ENCODE measurements around the gene CKAP4.

Gene CKAP4

DNA sequence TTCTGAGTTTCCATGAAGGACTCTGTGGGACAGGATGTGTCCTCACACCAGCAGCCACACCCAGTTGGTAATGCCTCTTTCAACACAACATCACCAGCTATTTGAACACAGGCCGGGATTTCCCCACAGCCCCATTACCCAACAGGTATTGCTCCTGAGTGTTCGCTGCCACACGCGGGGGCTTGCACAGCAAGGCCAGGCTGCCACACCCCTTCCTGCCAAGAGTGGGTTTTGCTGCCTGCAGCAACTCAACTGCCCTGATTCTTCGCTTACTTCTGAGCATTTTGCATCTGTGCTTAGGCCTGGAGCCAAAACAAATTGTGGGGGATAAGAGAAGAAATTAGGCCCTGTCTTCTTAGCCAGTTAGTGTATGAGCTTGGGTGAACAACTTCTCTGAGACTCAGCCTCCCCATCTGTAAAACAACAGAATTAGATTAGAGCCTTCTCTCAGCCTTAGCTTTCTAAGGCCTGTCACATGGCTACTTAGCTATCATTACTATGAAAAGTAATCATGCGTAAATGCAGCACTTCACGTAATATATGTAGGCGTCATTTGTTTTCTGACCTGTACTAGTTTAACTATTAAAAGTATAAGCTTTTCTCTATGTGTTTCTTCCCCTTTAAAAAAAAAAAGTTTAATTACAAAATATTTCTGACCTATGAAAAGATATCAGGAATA lies 20.0 kb downstream of the CKAP4 start:
- DNase-seq (ENCODE audit: low spot score in 2 of 2) (peak in 1 of 2 donors; percentile 35), ATAC-seq (replicated peaks; ENCODE audit: extremely low read depth, poor library complexity, severe bottlenecking) (peak; percentile 52)
- no peak overlapping the region for H3K4me3 Mint-ChIP-seq
- no peaks in the 10 kb centered on the region for H3K36me3 Mint-ChIP-seq (ENCODE audit: insufficient read depth)
- peaks cover 12% of the 10 kb centered on the region for H3K4me1 Mint-ChIP-seq
- H3K9me3 Mint-ChIP-seq, result no peaks in the 10 kb centered on the region
- no peak overlapping the region for H3K27ac Mint-ChIP-seq (ENCODE audit: low read depth)
- H3K27me3 Mint-ChIP-seq, result peaks cover 21% of the 10 kb centered on the region

DNA sequence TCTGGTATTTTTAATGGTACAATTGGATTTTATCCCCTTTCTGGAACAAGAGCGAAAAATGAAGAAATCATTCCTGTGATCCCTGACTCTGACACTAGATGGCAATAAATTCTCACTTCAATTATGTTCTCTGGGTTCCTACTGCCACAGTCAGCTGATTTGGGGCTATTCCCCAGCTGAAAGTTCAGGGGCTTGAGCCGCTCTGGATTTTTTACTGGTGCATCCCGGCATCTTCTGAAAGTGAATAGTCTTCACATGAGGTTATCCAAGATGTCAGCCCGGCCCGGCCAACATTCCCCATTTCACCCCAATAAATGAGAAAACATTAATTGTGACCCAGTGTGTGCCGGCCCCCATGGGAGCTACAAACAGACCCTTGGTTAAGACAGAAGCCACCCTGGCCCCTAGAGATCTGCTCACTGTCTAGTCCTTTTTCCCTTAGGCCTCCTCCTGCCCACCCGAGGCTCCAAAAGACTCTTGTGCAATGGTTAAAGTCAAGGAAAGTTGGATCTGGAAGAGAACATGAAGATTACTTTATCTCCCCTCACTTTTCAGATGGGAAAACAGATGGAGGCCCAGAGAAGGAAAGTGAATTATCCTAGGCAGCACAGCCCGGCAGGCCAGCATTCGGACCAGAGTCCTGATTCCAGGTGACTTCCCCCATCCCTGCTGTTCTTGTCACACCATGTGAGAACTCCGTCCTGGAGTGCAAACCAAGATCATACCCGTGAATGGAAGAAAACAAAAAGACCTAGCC lies 20.8 kb downstream of the CKAP4 start:
- no peak overlapping the region for H3K27ac Mint-ChIP-seq (ENCODE audit: low read depth)
- peak; percentile 50 for ATAC-seq (replicated peaks; ENCODE audit: extremely low read depth, poor library complexity, severe bottlenecking)
- DNase-seq (ENCODE audit: low spot score in 2 of 2), result no peak
- H3K4me3 Mint-ChIP-seq, result no peak overlapping the region
- no peaks in the 10 kb centered on the region for H3K36me3 Mint-ChIP-seq (ENCODE audit: insufficient read depth)
- peaks cover 12% of the 10 kb centered on the region for H3K4me1 Mint-ChIP-seq
- H3K9me3 Mint-ChIP-seq, result no peaks in the 10 kb centered on the region
- peaks cover 21% of the 10 kb centered on the region for H3K27me3 Mint-ChIP-seq

DNA sequence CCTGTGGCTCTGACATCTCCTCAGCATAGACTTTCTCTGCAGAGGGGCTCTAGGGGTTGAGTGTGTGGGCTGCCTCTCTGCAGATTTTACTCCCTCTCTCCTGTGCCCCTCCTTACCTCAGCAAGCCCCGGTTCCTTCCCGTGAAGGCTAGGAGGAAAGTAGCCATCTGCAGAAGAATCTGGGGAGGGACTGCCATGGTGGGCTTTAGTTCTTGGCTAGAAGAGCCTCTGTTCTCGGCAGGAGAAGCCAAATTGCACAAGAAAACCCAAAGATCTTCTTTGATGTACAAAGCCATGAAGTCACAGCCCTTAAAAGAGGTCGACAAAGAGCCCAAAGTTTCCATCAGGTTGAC lies 23.5 kb downstream of the CKAP4 start:
- Mint-ChIP-seq H3K27ac (ENCODE audit: low read depth) (no peak overlapping the region), H3K4me1 (peaks cover 12% of the 10 kb centered on the region), H3K36me3 (ENCODE audit: insufficient read depth) (no peaks in the 10 kb centered on the region), H3K27me3 (peaks cover 24% of the 10 kb centered on the region), H3K4me3 (no peak overlapping the region), H3K9me3 (no peaks in the 10 kb centered on the region)
- DNase-seq (ENCODE audit: low spot score in 2 of 2), result no peak
- ATAC-seq (replicated peaks; ENCODE audit: extremely low read depth, poor library complexity, severe bottlenecking), result no peak

DNA sequence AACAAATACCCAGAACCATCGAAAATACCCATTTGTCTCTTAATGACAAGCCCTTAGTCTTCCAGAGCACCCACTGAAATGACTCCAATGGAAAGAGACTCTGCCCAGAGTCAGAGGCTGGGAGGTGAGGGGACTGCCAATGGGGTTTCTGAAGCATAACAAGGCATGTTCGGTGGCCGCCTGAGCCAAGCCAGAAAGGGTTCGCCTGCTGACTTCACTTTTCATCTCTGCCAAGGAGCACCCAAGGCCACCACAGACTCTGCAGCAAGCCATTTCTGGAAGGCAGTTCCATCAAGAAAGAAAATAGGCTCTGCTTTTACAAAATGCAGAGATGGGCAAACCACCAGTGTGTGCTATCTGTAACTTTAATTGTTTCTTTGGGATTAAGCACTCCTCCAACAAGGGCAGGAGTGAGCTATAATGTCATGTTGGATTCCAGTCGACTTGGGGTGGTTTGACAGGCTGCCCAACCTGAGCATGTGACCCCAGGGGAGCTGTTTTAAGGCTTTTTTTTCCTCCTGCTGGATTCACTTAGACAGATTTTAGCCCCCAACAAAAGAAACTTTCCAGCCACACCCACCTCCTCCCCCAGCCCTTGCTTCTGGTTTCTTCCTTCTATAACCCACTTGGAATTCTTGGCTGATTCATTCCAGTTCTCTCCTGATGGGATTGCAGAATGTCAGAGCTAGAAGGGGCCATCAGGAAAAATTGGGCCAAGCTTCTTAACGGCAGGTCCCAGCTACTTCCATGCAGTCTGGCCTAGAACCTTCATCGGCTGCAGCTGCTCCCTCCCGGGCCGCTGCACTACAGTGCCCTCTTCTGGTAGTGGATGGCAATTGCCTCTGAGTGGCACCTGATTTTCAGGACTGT lies 24.1 kb downstream of the CKAP4 start:
- H3K36me3 Mint-ChIP-seq (ENCODE audit: insufficient read depth), result no peaks in the 10 kb centered on the region
- peaks cover 30% of the 10 kb centered on the region for H3K27me3 Mint-ChIP-seq
- no peak overlapping the region for H3K4me3 Mint-ChIP-seq
- peaks cover 12% of the 10 kb centered on the region for H3K4me1 Mint-ChIP-seq
- ATAC-seq (replicated peaks; ENCODE audit: extremely low read depth, poor library complexity, severe bottlenecking), result peak; percentile 60
- peak; percentile 61 to 67 for DNase-seq (ENCODE audit: low spot score in 2 of 2)
- no peak overlapping the region for H3K27ac Mint-ChIP-seq (ENCODE audit: low read depth)
- no peaks in the 10 kb centered on the region for H3K9me3 Mint-ChIP-seq

DNA sequence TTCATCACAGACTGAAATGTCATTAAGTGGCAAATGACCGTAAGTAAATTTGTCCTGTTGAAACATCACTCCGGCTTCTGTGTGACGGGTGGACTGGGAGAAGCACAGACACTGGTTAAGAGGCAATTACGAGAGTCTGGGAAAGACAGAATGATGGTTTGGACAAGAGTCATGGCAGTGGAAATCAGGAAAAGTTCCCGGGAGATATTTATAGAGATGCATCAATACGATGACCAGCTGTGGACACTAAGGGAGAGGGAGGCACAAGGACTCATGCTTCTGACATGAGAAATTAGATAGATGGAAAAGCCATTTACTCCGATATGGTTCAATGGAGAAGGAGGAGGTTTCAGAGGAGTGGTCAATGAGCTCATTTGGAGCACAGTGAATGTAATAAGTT lies 27.3 kb downstream of the CKAP4 start:
- ATAC-seq (replicated peaks; ENCODE audit: extremely low read depth, poor library complexity, severe bottlenecking) (no peak), DNase-seq (ENCODE audit: low spot score in 2 of 2) (no peak)
- no peak overlapping the region for H3K27ac Mint-ChIP-seq (ENCODE audit: low read depth)
- H3K9me3 Mint-ChIP-seq, result no peaks in the 10 kb centered on the region
- no peaks in the 10 kb centered on the region for H3K36me3 Mint-ChIP-seq (ENCODE audit: insufficient read depth)
- peaks cover 48% of the 10 kb centered on the region for H3K27me3 Mint-ChIP-seq
- peaks cover 5% of the 10 kb centered on the region for H3K4me1 Mint-ChIP-seq
- no peak overlapping the region for H3K4me3 Mint-ChIP-seq

DNA sequence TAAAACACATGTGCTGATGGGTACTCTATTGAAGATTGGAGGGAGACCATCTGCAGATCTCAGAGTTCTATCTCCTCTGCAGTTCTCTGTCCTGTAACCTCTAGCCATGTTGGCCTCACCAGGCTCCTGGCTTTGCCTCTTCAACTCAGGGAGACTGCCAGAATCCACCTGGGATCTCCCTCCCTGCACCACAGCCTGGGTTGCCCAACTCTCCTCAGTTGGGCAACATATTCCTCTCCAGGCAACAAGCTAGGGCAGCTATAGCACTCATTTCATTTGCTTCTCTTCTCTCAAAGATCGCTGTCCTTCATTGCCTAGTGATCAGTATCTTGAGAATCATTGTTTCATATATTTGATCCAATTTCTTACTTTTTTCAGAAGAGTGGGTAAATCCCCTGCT lies 28.8 kb downstream of the CKAP4 start:
- peaks cover 63% of the 10 kb centered on the region for H3K27me3 Mint-ChIP-seq

DNA sequence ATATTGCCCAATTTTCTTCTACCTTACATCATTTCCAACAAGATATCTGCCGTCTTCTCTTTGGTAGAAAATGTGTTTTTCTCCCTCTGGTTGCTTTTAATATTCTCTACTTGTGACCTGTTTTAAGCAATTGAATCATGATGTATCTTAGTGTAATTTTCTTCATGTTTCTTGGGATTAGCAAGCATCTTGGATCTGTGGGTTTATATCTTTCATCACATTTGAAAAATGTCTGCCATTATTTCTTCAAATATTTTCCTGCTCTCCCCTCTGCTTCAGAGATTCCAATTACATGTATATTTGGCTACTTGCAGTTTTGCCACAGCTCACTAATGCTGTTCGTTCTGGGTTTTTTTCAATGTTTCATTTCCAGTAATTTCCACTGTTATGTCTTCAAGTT lies 30.1 kb downstream of the CKAP4 start:
- Mint-ChIP-seq H3K27me3 (peaks cover 76% of the 10 kb centered on the region), H3K27ac (ENCODE audit: low read depth) (no peak overlapping the region), H3K36me3 (ENCODE audit: insufficient read depth) (no peaks in the 10 kb centered on the region), H3K4me1 (no peaks in the 10 kb centered on the region), H3K4me3 (no peak overlapping the region), H3K9me3 (no peaks in the 10 kb centered on the region)
- ATAC-seq (replicated peaks; ENCODE audit: extremely low read depth, poor library complexity, severe bottlenecking) (no peak), DNase-seq (ENCODE audit: low spot score in 2 of 2) (no peak)

More for the DNA sequence above, 28.8 kb downstream of the CKAP4 start:
- Mint-ChIP-seq H3K36me3 (ENCODE audit: insufficient read depth) (no peaks in the 10 kb centered on the region), H3K4me1 (peaks cover 2% of the 10 kb centered on the region), H3K4me3 (no peak overlapping the region), H3K9me3 (no peaks in the 10 kb centered on the region), H3K27ac (ENCODE audit: low read depth) (no peak overlapping the region)
- DNase-seq (ENCODE audit: low spot score in 2 of 2) (no peak), ATAC-seq (replicated peaks; ENCODE audit: extremely low read depth, poor library complexity, severe bottlenecking) (no peak)

DNA sequence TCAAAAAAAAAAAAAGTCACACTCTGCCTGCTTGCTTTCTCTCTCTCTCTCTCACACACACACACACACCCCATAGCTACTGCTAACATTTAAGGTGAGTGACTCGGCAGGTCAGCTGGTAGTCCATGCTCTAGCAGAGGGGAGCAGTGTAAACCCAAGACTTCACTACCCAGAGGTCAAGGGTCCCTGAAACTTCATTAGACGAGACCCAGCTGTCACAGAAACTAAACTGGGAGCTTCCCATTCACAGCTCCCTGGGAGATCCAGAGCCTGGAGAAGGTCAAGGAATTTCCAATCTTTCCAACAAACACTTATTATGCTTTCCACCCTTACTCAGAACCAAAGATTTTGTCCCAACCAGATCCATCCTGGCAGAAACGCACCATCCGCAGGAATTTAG lies 33.2 kb downstream of the CKAP4 start:
- H3K36me3 Mint-ChIP-seq (ENCODE audit: insufficient read depth), result no peaks in the 10 kb centered on the region
- no peak overlapping the region for H3K27ac Mint-ChIP-seq (ENCODE audit: low read depth)
- DNase-seq (ENCODE audit: low spot score in 2 of 2), result no peak
- H3K4me1 Mint-ChIP-seq, result no peaks in the 10 kb centered on the region
- H3K4me3 Mint-ChIP-seq, result no peak overlapping the region
- H3K27me3 Mint-ChIP-seq, result peaks cover 80% of the 10 kb centered on the region
- no peaks in the 10 kb centered on the region for H3K9me3 Mint-ChIP-seq
- ATAC-seq (replicated peaks; ENCODE audit: extremely low read depth, poor library complexity, severe bottlenecking), result no peak

DNA sequence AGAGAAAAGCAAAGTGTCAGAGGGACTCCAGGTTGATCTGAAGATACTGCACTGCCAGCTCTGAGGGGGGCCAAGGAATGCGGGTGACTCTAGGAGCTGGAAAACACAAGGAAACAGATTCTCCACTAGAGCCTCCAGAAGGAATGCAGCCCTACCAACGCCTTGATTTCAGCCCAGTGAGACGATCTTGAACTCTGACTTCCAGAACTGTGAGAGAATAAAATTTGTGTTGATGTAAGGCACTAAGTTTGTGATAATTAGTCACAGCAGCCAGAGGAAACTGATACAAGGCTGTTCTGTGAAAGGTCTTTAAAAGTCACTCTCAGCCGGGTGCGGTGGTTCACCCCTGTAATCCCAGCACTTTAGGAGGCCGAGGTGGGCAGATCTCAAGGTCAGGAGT lies 34.2 kb downstream of the CKAP4 start:
- no peaks in the 10 kb centered on the region for H3K36me3 Mint-ChIP-seq (ENCODE audit: insufficient read depth)
- H3K4me1 Mint-ChIP-seq, result no peaks in the 10 kb centered on the region
- ATAC-seq (replicated peaks; ENCODE audit: extremely low read depth, poor library complexity, severe bottlenecking), result no peak
- no peak for DNase-seq (ENCODE audit: low spot score in 2 of 2)
- no peaks in the 10 kb centered on the region for H3K9me3 Mint-ChIP-seq
- H3K4me3 Mint-ChIP-seq, result no peak overlapping the region
- peaks cover 80% of the 10 kb centered on the region for H3K27me3 Mint-ChIP-seq
- H3K27ac Mint-ChIP-seq (ENCODE audit: low read depth), result no peak overlapping the region

DNA sequence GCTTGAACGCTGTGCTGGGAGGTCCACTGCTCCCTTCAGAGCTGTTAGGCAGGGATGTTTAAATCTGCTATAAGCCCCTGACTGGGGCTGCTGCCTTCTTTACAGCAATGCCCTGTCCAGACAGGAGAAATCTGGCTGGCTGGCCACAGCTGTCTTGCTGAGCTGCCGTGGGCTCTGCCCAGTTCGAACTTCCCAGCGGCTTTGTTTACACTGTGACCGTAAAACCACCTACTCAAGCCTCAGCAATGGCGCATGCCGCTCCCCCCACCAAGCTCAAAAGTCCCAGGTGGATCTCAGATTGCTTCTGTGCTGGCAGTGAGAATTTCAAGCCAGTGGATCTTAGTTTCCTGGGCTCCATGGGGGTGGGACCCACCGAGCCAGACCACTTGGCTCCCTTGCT lies 35.8 kb downstream of the CKAP4 start:
- no peak overlapping the region for H3K4me3 Mint-ChIP-seq
- DNase-seq (ENCODE audit: low spot score in 2 of 2) (no peak), ATAC-seq (replicated peaks; ENCODE audit: extremely low read depth, poor library complexity, severe bottlenecking) (no peak)
- H3K9me3 Mint-ChIP-seq, result no peaks in the 10 kb centered on the region
- no peaks in the 10 kb centered on the region for H3K4me1 Mint-ChIP-seq
- no peak overlapping the region for H3K27ac Mint-ChIP-seq (ENCODE audit: low read depth)
- H3K36me3 Mint-ChIP-seq (ENCODE audit: insufficient read depth), result no peaks in the 10 kb centered on the region
- peaks cover 83% of the 10 kb centered on the region for H3K27me3 Mint-ChIP-seq

DNA sequence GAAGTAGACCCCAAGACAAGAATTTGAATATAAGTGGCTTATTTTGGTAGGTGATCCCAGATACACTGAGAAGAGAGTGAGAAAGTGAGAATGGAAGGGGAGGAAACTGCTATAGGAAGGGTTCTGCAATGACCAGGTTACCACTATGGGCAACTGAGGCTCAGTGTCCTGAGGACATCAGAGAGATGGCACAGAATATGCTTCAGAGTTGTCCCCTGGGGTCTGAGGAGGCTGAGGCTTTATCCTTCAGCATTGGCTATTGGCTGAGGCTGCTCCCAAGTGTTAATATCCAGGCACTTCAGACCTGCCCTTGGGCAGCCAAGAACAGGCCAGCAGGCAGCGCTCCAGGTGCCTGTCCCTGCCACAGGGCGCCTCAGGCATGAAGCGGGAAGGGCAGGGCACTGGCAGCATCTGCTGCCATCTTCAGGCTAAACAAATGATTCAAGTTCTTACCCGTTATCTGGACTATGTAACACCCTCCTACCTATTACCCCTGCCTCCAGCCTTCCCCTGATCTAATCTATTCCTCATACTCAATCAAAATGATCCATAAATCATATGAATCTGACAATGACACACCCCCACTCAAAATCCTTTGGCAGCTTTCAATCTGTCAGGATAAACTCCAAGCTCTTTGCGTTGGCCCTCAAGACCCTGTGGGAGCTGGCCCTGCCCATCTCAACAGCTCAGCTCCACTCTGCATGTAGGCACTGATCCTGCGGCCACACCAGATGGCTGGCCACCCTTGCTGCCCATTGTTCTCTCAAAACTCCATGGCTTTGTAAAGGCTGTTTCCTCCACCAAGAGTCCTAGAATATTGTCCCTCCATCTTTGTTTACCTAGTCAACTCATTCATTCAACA lies 42.4 kb downstream of the CKAP4 start:
- Mint-ChIP-seq H3K4me1 (no peaks in the 10 kb centered on the region), H3K9me3 (no peaks in the 10 kb centered on the region), H3K36me3 (ENCODE audit: insufficient read depth) (no peaks in the 10 kb centered on the region), H3K27ac (ENCODE audit: low read depth) (no peak overlapping the region), H3K27me3 (peaks cover 57% of the 10 kb centered on the region), H3K4me3 (no peak overlapping the region)
- no peak for DNase-seq (ENCODE audit: low spot score in 2 of 2)
- ATAC-seq (replicated peaks; ENCODE audit: extremely low read depth, poor library complexity, severe bottlenecking), result no peak

DNA sequence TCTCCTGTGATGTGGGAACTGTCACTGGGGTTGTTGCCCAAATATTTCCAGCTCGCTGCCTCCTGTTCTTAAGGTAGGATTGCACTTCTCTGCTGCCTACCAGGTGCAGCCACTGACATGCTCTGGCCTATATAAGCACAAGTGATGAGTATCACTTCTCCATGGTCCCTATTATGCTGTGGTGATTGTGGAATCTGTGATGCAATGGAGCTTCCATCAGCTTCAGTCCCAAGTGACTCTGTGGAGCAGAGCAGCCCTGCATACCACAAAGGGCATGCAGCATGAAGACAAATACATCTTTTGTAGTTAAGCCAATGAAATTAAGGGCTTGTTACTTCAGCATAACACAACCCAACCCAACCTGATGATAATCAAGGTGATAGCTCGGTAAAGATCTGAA lies 43.5 kb downstream of the CKAP4 start:
- ATAC-seq (replicated peaks; ENCODE audit: extremely low read depth, poor library complexity, severe bottlenecking) (no peak), DNase-seq (ENCODE audit: low spot score in 2 of 2) (no peak)
- H3K36me3 Mint-ChIP-seq (ENCODE audit: insufficient read depth), result no peaks in the 10 kb centered on the region
- H3K4me3 Mint-ChIP-seq, result no peak overlapping the region
- H3K27me3 Mint-ChIP-seq, result peaks cover 45% of the 10 kb centered on the region
- no peak overlapping the region for H3K27ac Mint-ChIP-seq (ENCODE audit: low read depth)
- H3K9me3 Mint-ChIP-seq, result no peaks in the 10 kb centered on the region
- no peaks in the 10 kb centered on the region for H3K4me1 Mint-ChIP-seq
